HG02763 (cell line): ENCODE results near the gene RASSF4.

Experiments
- ATAC-seq: cut with Tn5 transposase; IDR thresholded peaks from one replicate; pipeline ENCODE4 v1.9.1; 2021; ENCODE audit warnings: mild to moderate bottlenecking, moderate library complexity; ENCODE audit not compliant: unreplicated experiment

The RASSF4 gene

GRCh38 chr10:44947371-44948152 lies 12.0 kb upstream of the RASSF4 start:
- peak; percentile 55 for ATAC-seq

GRCh38 chr10:44948642-44949041 lies 11.0 kb upstream of the RASSF4 start:
- ATAC-seq, result no peak

- no peak for ATAC-seq
Observed at GRCh38 chr10:44949127-44949802, 10.3 kb upstream of the RASSF4 start.

GRCh38 chr10:44949915-44950314 lies 9.7 kb upstream of the RASSF4 start:
- ATAC-seq, result no peak

GRCh38 chr10:44950326-44951225 lies 9.0 kb upstream of the RASSF4 start:
- no peak for ATAC-seq

GRCh38 chr10:44951576-44952226 lies 7.9 kb upstream of the RASSF4 start:
- ATAC-seq, result no peak

GRCh38 chr10:44952779-44953231 lies 6.8 kb upstream of the RASSF4 start:
- ATAC-seq, result no peak

- ATAC-seq, result no peak
Observed at GRCh38 chr10:44954042-44954441, 5.6 kb upstream of the RASSF4 start.

GRCh38 chr10:44954962-44955361 lies 4.6 kb upstream of the RASSF4 start:
- ATAC-seq, result no peak

GRCh38 chr10:44955413-44956070 lies 4.1 kb upstream of the RASSF4 start:
- ATAC-seq, result no peak

- ATAC-seq, result no peak
Observed at GRCh38 chr10:44956226-44956625, 3.4 kb upstream of the RASSF4 start.

- ATAC-seq, result no peak
Observed at GRCh38 chr10:44956717-44957706, 2.6 kb upstream of the RASSF4 start.

- no peak for ATAC-seq
Observed at GRCh38 chr10:44958196-44958897, 1.3 kb upstream of the RASSF4 start.

- no peak for ATAC-seq
Observed at GRCh38 chr10:44958898-44959246, 730 bp upstream of the RASSF4 start.

- ATAC-seq, result no peak
Observed at GRCh38 chr10:44960088-44960460, 472 bp downstream of the RASSF4 start.

GRCh38 chr10:44960482-44961229 lies 1.1 kb downstream of the RASSF4 start:
- ATAC-seq, result no peak

- no peak for ATAC-seq
Observed at GRCh38 chr10:44961230-44961571, 1.6 kb downstream of the RASSF4 start.
